ENCODE results near the gene RAVER2.
"Not testable (repeated sequence)": the region's sequence is repeated elsewhere in the genome, so short reads cannot be mapped to it uniquely, and the experiment has no call there.

The RAVER2 gene

DNA sequence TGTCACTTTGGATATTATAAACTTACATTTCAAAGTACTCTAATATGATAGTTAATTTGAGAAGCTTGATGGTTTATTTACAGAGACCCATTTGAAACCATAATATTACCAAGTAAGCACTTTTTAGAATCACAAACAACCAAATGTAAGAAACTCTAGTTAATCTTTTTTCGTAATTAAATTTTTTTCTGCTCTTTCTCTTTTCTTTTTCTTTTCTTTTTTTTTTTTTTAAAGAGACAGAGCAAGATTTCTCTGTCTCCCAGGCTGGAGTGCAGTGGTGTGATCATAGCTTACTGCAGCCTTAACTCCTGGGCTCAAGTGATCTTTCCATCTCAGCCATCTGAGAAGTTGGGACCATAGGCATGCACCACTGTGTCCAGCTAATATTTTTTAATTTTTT, 5.2 kb downstream of the RAVER2 start:
- no peak for DNase-seq

DNA sequence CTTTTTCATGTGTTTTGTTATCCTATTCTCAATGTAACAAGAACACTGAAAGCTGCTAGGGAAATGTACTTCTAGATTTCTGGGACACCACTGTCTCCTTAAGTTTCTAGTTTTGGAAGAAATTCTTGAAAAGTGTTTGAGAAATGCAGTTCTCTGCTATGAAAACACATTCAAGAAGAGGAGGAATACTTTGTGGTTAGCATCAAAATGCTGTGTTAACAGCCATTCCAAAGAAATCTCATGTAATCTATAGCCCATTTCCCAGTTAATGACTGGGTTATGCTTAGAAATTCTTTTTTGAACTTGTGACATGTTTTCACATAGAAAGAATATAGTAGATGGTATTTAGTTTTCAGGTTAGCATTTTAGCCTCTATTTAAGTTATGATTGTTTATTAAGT, 6.0 kb downstream of the RAVER2 start:
- peak; percentile 32 for DNase-seq

DNA sequence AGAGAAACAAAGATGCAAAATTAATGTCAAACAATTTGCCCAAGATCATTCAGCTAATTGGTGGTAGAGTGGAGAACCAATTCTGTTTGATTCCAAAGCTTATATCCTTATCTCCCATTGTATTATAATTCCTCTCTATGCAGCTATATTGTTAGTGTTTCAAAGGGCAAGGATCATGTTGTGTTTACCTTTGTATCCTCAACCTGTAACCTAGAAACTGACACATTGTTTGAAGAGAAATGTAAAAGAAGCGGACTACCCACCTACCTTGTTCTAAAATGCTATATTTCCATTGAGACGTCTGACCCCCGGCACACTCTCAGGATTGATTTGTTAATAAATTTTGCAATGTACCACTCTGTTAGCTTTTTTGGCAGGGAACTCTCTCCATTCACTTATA, 9.3 kb downstream of the RAVER2 start:
- no peak for DNase-seq

DNA sequence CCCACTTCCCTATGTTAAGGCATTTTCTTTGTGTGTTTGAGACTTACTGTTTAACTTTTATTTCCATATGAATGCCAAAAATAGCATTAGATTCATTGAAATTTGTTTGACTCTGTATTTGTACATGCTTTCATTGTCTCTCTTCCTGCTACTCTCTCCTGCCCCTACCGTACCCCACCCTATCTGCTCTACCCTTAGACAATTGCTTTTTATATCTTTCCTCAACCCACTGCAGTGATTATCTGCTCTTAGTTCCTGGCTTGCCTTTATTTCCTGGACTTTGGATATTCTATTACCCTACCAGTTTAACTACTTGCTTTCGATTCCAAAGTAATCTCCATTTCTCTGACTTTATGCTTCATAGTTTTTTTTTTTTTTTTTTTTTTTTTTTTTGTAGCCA, 10.5 kb downstream of the RAVER2 start:
- no peak for DNase-seq

DNA sequence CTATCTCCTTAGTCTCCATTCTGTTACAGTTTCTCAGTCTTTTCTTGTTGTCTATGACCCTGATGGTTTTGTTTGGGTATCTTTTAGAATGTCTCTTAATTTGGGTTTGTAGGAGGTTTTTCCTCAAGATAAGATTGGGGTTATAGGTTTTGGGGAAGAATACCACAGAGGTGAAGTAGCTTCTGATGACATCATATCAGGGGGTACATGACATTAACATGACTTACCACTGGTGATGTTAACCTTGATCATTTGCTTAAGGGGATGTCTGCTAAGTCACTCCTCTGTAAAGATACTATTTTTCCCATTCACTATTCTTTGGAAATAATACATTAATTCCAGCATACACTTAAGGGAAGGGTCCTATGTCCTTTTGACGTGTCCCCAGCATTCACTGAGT, 11.9 kb downstream of the RAVER2 start:
- no peak for DNase-seq

DNA sequence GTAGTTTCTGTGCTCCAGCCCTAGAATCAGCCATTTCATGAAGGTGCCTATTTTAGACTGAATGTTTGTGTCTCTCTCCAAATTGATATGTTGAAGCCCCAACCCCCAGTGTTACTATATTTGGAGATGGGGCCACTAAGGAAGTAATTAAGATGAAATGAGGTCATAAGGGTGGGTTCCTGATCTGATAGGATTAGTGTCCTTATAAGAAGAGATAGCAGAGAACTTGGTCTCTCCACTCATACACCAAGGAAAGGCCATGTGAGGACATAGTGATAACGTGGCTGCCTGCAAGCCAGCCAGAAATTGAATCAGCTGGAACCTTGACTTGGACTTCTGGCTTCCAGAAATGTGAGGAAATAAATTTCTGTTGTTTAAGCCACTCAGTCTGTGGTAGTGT, 12.3 kb downstream of the RAVER2 start:
- DNase-seq, result no peak

DNA sequence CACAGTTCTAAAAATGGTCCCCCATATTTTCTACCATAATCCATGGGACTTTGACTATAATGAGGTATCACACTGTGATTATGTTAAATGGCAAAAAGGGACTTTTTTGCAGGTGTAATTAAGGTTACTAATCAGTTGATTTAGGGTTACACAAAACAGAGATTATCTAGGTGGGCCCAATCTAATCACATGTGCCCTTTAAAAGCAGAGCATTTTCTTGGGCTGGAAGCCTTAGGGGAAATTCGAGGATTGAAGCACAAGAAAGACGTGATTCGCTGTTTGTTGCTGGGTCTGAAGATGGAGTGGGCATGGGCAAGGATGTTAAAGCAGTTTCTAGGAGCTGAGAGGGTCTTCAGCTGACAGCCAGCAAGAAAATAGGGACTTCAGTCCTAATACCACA, 13.4 kb downstream of the RAVER2 start:
- no peak for DNase-seq

DNA sequence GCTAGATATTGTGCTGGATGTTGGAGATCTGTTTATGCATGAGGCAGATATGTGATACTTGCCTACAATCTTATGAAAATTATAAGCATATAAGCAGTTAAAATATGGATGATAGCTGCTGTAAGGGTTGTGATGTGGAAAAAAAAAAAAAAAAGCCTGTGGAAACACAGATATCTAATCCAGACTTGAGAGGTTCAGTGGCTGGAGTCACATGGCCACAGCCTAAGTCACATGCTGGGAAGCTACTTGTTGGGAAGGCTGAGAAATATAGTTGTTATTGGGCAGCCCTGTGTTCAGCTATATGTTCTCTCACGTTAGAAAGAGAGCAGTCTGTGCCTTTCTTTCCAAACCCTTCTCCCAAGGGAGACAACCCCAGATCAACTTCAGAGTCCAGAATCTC, 15.1 kb downstream of the RAVER2 start:
- DNase-seq, result no peak

DNA sequence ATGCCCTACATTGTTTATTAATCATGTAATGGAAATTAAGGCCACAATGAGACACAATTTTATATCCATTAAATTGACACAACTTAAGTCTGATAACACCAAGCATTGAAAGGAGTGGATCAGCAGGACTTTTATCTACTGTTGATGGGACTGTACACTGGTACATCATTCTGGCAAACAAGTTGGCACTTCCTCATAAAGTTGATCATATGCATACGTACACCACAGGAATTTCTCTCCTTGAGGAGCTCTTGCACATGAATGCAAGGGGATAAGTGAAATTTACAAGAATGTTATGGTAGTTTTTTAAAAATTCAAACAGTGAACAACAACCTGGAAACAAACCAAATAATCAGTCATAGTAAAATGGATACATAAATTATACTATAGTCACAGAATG, 20.1 kb downstream of the RAVER2 start:
- DNase-seq, result no peak

DNA sequence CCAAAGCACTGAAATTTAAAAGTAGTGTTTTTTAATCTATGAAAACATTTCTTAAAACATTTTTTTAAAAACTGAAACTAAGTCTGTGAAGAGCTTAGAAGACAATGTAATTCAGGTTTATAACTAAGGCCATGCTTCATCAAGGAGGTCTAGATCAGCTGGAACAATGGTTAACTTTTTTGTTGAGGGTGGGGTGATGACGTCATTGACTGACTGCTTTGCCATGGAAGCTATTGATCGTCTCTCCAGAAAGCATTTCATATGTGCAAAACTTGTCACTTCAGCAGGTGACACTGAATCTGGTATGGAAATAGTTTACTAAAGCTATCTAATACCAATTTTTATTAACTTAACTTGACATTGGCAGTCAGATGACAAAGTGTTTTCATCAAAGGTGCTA, 21.0 kb downstream of the RAVER2 start:
- no peak for DNase-seq

DNA sequence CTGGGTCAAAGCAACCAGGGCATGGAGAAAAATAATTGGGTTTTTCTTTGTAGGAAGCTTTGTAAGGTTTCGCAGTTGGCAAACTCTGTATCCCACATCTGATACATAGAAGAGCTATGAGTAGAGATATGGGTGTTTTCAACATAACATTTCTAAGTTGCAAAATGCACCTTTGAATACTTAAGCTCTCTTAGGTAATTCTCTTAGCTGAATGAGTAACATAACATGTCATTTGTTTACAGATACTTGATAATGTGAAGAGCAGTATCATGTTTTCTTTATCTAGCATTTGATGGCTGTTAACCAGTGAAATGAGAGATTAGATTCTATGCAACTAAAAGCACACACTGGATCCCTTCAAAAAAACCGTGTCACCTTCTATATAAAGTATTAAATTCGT, 21.6 kb downstream of the RAVER2 start:
- DNase-seq, result no peak

DNA sequence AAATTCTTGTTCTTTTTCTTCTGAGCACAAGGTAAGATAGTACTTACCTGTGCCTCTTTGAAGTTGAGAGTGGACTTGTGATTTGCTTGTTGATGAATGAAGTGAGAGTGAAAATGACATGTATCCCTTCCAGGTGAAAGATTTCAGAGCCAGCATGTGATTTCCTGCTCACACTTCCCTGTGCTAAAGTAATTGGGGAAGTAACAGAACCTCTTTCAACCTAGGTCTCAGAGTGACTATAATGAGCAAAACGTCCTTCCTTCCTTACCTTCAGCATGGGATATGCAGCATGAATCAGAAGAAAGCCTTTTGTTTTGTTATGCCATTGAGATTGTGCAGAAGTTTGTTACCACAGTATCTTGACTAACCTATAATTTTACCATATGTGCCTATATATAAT, 24.6 kb downstream of the RAVER2 start:
- DNase-seq, result no peak

DNA sequence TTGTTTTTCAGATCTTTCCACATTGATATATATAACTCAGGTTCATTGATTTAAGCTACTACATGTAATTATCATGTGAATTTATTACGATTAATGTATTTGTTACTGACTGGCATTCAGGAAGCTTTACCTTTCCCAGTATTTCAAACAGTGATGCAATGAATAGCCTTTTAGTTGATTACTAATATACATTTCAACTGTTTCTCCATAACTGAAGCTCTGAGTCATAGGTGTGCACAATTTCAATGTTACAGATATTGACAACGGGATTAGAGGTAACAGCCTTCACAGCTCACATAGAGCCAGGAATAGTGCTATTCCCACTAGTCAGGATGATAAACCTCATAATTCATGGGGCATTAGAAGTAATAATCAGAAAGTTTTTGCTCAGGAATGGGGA, 25.1 kb downstream of the RAVER2 start:
- no peak for DNase-seq

DNA sequence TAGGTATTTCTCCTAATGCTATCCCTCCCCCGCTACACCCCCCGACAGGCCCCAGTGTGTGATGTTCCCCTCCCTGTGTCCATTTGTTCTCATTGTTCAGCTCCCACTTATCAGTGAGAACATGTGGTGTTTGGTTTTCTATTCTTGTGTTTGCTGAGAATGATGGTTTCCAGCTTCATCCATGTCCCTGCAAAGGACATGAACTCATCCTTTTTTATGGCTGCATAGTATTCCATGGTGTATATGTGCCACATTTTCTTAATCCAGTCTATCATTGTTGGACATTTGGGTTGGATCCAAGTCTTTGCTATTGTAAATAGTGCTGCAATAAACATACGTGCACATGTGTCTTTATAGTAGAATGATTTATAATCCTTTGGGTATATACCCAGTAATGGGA, 28.4 kb downstream of the RAVER2 start:
- not testable (repeated sequence) for DNase-seq

DNA sequence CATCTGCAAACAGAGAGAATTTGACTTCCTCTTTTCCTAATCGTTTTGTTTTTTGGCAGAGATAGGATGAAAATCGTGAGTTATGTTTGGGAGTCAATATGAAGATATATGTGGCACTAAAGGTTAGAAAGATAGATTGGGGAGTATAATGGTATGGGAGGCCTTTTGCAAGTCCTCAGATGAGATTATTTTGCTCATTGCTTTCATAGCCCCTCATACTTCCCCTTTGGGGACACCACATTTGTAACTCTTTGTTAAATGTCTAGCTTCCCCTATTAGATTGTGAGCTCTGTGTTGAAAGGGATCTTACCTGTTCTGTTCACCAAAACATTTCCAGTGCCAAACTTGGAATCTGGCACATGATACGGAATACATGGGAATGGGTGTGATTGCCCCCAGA, 30.2 kb downstream of the RAVER2 start:
- DNase-seq, result no peak

DNA sequence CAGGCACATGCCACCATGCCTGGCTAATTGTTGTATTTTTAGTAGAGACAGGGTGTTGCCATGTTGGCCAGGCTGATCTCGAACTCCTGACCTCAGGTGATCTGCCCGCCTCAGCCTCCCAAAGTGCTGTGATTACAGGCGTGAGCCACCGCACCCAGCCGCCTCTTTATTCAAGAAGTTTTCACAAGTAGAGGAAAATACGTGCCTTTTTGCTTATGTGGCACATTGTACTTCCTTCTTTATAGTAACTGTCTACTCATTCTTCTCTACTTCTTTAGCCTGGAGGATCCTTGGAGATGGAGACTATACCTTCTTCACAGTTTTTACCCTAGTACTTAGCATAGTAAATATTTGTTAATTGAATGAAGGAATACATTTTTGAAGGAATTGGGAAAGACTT, 37.2 kb downstream of the RAVER2 start:
- not testable (repeated sequence) for DNase-seq

DNA sequence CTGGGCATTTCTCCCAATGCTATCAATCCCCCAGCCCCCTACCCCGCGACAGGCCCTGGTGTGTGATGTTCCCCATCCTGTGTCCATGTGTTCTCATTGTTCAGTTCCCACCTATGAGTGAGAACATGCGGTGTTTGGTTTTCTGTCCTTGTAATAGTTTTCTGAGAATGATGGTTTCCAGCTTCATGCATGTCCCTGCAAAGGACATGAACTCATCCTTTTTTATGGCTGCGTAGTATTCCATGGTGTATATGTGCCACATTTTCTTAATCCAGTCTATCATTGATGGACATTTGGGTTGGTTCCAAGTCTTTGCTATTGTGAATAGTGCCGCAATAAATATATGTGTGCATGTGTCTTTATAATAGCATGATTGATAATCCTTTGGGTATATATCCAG, 38.0 kb downstream of the RAVER2 start:
- DNase-seq, result not testable (repeated sequence)

DNA sequence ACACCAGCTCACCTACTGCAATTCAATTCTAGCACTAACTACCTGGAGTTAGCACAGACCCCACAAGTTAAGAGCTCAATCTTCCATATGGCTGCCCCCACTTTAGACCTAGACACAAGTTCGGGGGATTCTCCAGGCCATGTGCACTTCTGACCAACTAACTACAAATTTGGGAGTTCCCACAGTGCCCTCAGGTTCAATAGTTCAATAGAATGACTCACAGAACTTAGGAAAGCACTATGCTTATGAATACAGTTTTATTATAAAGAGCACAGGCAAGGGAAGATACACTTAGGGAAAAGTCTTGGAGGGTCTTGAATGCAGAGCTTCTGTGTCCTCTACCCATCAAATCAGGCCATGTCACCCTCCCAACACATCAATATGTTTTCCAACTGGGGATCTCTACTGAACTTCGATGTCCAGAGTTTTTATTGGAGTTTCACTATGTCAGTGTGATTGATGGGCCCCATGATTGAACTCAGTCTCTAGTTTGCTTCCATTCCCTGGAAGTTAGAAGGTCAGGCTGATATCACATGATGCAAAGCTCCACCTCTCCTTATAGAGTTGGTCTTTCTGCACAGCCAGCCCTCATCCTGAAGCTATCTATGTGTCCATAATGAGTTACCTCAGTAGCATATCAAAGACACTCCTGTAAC, 46.1 kb downstream of the RAVER2 start:
- no peak for DNase-seq

DNA sequence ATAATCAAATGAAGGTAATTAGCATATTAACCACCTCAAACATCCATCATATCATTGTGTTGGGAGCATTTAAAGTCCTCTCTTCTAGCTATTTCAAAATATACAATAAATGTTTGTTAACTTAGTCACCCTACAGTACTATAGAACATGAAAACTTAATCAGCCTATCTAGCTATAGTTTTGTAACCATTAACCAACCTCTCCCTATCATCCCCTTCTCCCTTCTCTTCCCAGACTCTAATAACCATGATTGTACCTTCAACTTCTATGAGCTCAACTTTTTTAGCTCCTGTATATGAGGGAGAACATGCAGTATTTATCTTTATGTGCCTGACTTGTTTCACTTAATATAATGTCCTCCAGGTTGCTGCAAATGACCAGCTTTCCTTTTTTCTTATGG, 54.0 kb downstream of the RAVER2 start:
- DNase-seq, result no peak

DNA sequence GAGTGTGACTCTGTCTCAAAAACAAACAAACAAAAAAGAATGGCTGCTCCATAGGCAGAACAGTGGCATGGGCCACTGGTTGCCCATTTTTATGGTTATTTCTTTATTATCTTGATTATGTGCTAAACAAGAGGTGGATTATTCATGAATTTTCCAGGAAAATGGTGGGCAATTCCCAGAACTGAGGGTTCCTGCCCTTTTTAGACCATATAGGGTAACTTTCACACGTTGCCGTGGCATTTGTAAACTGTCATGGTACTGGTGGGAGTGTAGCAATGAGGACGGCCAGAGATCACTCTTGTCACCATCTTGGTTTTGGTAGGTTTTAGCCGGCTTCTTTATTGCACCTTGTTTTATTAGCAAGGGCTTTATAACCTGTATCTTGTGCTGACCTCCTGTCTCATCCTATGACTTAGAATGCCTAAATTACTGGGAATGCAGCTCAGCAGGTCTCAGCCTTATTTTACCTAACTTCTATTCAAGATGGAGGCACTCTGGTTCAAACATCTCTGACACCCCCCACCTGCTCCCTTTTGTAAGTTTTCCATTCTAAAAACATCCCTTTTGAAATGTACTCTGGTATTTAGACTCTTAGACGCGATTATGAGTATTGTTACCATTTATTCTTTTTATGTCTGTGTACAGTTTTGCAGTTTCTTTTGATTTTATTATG, 57.1 kb downstream of the RAVER2 start:
- DNase-seq, result no peak

DNA sequence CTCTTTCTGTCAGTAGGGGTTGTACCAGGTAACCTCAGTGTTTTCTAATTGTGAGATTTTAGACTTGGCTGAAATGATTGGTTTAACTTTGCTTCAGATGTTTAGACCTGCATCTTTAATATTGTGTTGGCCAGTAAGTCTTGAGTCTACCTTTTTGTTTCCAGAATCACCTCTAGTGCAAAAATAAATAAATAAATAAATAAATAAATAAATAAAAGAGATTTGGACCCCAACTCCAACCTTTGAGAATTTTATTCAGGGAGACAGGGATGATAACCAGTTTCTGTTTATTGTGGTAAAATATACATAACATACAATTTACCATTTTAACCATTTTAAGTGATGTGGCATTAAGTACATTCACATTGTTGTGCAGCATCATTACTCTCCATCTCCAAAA, 64.4 kb downstream of the RAVER2 start:
- DNase-seq, result no peak

DNA sequence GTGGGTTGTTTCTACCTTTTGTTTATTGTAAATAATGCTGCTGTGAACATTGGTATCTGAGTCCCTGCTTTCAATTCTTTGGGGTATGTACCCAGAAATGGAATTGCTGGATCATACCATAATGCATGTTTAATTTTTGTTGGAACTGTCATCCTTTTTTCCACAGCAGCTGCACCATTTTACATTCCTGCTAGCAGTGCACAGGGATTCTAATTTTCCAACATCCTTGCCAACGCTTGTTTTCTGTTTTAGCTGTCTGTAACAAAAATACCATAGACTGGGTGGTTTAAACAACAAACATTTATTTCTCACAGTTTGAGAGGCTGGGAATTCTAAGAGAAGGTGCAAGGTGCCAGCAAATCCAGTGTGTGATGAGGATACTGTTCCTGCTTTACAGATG, 65.1 kb downstream of the RAVER2 start:
- DNase-seq, result no peak

DNA sequence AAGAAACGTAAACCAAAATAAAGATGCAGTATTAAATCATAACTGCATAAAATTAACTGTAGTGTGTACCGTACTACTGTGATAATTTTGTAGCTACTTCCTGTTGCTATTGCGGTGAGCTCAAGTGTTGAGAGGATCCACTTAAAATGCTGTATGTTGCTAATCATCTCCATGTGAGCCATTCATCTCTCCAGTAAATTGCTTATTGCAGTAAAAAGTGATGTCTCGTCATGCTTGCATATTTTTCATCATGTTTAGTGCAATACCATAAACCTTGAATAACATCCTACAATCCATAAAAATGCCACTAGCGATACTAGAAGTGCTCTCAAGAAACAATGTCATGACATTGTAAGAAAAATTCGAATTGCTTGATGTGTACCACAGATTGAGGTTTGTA, 66.3 kb downstream of the RAVER2 start:
- DNase-seq, result peak; percentile 59

DNA sequence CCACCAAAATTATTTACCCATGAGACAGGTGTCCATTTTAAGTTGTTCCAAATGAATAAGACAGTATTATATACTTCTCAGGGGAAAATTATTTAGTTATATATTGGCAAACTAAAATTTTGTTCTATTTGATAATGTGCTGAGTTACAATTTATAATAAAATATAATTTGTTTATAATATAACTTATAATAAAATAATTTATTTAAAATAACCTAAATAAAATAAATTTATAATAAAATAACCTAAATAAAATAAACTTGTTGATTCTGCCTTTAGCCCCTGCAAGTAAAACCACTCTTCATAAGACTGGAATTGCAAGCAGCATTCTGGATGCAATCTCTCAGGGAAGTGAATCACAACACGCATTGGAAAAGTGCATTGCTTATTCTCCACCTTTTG, 69.6 kb downstream of the RAVER2 start:
- DNase-seq, result no peak

DNA sequence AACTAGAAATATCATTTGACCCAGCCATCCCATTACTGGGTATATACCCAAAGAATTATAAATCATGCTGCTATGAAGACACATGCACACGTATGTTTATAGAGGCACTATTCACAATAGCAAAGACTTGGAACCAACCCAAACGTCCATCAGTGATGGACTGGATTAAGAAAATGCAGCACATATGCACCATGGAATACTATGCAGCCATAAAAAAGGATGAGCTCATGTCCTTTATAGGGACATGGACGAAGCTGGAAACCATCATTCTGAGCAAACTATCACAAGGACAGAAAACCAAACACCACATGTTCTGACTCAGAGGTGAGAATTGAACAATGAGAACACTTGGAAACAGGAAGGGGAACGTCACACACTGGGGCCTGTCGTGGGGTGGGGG, 72.5 kb downstream of the RAVER2 start:
- DNase-seq, result not testable (repeated sequence)
